Ishikawa (cell line): ENCODE data around the gene GATA1.

Experiments
- CEBPB ChIP-seq: IDR thresholded peaks from 2 replicates; pipeline ENCODE4 v1.6.1; 2012
- EP300 ChIP-seq: IDR thresholded peaks from 2 replicates; pipeline ENCODE4 v1.6.1; 2012; ENCODE audit warnings: borderline replicate concordance
- FOXM1 ChIP-seq: IDR thresholded peaks from 2 replicates; pipeline ENCODE4 v1.6.1; 2012; ENCODE audit warnings: low read depth, borderline replicate concordance
- RAD21 ChIP-seq: IDR thresholded peaks from 2 replicates; pipeline ENCODE4 v1.6.1; 2012; ENCODE audit warnings: low read depth
- REST ChIP-seq: IDR thresholded peaks from 2 replicates; pipeline ENCODE4 v1.6.1; 2012; ENCODE audit warnings: low read depth, mild to moderate bottlenecking
- TAF1 ChIP-seq: IDR thresholded peaks from 2 replicates; pipeline ENCODE4 v1.6.1; 2012; ENCODE audit warnings: low read depth, mild to moderate bottlenecking
- TCF12 ChIP-seq: IDR thresholded peaks from 2 replicates; pipeline ENCODE4 v1.6.1; 2012; ENCODE audit warnings: low read depth
- YY1 ChIP-seq: IDR thresholded peaks from 2 replicates; pipeline ENCODE4 v1.6.1; 2012; ENCODE audit warnings: low read depth

GRCh38 chrX:48813644-48814043 lies 27.3 kb downstream of the GATA1 start:
- TF ChIP-seq RAD21 (no peak), TAF1 (no peak), REST (no peak), TCF12 (no peak), CEBPB (no peak), EP300 (no peak), FOXM1 (no peak), YY1 (no peak)
